Stomach (tissue), 4 donors: ENCODE data around the gene C1orf35.

ENCODE experiments used
- CTCF ChIP-seq, 7 experiments: fragments of 450-650 bp in 4 of 7; fragments of 200-600 bp in 3 of 7; sonication (generic) in 3 of 7; IDR thresholded peaks; one replicate each; pipeline ENCODE4 v1.5.1; 2016 to 2019; ENCODE audit warnings: antibody characterized with exemption in 7 of 7, control low read depth in 2 of 7, mild to moderate bottlenecking in 1 of 7
- EP300 ChIP-seq: sonication (generic); formaldehyde crosslinking; IDR thresholded peaks from one replicate; pipeline ENCODE4 v1.6.1; 2017; ENCODE audit warnings: antibody characterized with exemption
- POLR2AphosphoS5 ChIP-seq, 3 donors: sonication (generic); formaldehyde crosslinking; IDR thresholded peaks; one replicate each; pipeline ENCODE4 v1.6.1; 2016; ENCODE audit warnings: antibody characterized with exemption in 3 of 3

- no peak for TF ChIP-seq EP300
- no peak for TF ChIP-seq CTCF (IDR thresholded peaks at IDR 0.05)
- no peak for TF ChIP-seq POLR2AphosphoS5 (IDR thresholded peaks at IDR 0.05)
Measured at GRCh38 chr1:228118040-228118439, 14.9 kb upstream of the C1orf35 start.
